Measurements from ENCODE around the gene TBCD. TPM values are rescaled to one million over a fixed set of nuclear protein-coding genes. Genes with fewer than 3 reads are reported as not detected.

The TBCD gene
- polyA plus RNA-seq, 4 donors = 63.9 to 73.8 (median 69.0) TPM

- no peak for DNase-seq (ENCODE audit: low read depth in 4 of 4, low spot score in 3 of 4)
These were observed 179.2 kb downstream of the TBCD start for GRCh38 chr17:82930924-82931698.

GRCh38 chr17:82931699-82932517 is 180.0 kb downstream of the TBCD start:
- no peak for DNase-seq (ENCODE audit: low read depth in 4 of 4, low spot score in 3 of 4)

DNA sequence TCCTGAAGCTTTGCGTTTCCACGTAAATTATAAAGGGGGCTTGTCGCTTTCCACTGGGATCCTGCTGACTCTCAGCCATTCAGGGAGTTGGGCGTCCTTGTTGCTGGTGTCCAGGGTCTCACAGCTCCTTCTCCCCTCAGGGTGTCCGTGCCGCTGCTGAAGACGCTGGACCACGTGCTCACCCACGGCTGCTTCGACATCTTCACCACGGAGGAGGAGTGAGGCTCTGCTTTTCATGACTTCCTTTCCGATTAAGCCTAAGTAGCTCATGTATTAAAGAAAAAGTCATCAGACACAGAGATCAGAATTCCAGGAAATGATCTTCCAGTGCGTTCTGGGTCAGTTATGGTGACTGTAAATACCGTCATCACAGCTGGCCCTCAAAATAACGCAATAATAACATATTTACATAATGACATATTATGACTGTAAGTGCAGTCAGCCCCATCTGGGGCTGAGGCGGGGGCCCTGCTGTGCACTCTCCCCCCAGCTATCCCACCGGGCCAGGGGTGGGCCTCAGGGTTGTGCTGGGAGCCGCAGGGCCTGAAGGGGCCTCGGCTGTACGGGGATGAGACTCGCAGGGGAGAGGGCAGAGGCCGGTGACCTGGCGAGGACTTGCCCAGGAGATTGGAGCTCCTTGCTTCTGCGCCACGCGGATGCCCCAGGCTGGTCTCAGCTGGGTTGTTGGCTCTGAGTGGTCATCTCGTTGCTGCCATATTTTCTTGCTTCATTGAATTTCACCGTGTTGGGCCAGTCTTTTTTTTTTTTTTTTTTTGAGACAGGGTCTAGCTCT is 180.8 kb downstream of the TBCD start:
- DNase-seq (ENCODE audit: low read depth in 4 of 4, low spot score in 3 of 4) = no peak

- DNase-seq (ENCODE audit: low read depth in 4 of 4, low spot score in 3 of 4) = no peak
These were observed 182.0 kb downstream of the TBCD start for GRCh38 chr17:82933911-82934310.

DNA sequence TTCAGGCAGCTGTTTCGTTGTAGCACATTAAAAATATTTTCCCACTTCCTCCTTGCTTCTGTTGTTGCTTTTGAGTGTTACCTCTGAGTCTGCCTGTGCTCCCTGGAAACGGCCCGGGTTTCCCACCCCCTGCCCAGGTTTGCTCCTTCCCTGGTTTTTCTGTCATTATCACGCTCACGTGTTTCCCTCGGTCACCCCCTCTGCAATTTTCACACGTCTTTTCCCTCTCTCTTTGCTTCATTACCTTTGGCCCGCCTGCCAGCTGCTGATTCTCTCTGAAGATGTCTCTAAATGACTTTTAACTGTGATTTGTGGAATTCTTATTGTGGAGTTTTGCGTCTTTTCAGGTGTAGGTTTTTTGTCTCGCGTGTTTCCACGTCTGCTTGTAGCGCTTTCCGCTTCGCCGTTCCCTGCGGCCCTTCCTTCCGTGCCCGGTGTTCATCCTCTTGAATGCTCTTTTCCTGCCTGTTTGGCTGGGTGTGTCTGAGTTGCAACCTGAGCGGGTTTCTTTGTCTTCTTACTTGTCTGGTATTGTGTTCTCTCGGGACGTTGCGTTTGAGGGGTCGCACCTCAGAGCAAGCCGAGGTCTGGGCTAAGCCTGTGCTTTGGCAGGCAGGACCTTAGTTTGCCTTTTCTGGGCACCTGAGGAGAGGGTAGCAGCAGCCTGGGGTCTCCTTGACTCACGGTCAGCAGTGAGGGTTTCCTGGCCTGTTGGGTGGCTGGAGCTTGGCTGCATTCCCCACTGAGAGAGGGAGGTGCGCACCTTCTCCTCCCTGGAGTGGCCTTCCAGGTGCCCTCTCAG is 184.3 kb downstream of the TBCD start:
- no peak for DNase-seq (ENCODE audit: low read depth in 4 of 4, low spot score in 3 of 4)

- no peak for DNase-seq (ENCODE audit: low read depth in 4 of 4, low spot score in 3 of 4)
These were observed 184.9 kb downstream of the TBCD start for GRCh38 chr17:82936768-82937171.

DNA sequence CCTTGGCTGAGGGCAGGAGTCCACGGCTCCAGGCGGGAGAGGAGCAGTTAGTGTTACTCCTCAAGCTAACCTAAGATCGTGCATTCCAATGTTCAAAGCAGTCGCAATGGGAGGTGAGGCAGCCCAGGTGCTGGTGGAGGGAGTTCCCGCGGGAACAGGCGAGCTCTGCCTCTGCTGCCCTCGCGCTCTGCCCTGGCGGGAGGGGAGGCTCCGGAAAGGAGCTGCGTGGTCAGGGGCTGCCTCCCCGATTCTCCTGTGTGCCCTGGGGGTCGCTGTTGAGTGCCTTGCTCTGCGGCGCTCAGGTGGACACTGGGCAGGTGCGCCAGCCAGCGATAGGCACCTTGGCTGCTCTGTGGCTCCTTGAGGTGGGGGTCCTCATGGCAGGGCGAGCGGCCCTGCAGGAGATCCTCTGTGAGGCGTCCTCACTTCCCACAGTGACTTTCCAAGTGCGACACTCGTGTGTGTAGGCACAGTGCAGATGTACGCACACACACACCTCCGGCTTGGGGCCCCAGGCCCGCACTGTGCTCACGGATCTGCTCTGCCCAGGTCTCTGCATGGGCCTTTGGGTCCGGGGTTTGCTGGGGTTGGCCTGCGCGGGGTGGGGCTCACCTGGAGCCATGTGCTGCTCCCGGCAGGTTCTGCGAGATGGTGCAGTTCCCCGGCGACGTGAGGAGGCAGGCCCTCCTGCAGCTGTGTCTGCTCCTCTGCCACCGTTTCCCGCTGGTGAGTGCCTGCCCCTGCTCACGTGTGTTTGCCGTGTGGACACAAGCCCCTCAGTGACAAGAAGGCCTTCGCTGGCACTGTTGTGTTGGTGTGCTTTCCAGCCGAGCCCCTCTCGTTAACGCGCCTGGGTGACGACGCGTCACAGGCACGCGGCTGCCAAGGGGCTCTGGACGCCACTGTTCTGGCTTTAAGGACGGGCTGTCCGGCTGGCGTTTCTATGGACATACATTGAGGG is 185.8 kb downstream of the TBCD start:
- DNase-seq (ENCODE audit: low read depth in 4 of 4, low spot score in 3 of 4) = peak in 1 of 4 donors; percentile 23

DNA sequence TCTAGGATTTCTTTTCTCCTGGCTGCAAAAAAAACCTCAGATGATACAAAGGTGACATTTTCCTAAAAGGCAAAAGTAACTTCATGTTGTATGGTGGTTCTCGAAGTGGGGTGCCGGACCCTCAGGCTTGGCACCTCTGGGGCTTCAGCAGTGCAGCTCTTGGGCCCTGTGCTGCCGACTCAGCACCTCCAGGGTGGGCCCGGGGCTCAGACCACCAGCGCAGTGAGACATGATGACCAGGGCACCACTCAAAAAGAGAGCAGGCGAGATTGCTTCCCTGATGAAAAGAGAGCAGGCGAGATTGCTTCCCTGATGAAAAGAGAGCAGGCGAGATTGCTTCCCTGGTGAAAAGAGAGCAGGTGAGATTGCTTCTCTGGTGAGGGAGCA is 186.6 kb downstream of the TBCD start:
- no peak for DNase-seq (ENCODE audit: low read depth in 4 of 4, low spot score in 3 of 4)

DNA sequence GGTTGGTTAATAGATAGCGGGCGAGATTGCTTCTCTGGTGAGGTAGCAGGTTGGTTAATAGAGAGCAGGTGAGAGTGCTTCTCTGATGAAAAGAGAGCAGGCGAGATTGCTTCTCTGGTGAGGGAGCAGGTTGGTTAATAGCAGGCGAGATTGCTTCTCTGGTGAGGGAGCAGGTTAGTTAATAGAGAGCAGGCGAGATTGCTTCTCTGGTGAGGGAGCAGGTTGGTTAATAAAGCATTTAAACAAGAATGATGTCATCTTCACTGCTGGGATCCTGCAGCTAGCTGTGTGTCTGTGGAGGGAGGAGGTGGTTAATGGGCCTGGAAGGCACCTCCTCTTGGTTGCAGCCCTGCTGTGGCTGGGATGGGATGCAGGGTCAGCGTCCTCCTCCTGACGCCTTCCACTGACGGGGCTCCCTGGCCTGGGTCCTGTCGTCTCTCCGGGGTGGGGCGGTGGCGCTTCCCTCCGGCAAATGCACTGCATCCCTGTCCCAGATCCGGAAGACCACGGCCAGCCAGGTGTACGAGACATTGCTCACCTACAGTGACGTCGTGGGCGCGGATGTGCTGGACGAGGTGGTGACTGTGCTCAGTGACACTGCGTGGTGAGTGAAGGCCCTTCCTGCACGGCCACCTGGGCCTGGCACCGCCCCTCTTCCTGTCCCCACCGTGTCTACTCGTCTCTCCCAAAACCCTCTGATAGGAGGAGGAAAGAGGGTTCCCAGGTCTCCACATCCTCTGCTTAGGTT is 187.2 kb downstream of the TBCD start:
- no peak for DNase-seq (ENCODE audit: low read depth in 4 of 4, low spot score in 3 of 4)

DNA sequence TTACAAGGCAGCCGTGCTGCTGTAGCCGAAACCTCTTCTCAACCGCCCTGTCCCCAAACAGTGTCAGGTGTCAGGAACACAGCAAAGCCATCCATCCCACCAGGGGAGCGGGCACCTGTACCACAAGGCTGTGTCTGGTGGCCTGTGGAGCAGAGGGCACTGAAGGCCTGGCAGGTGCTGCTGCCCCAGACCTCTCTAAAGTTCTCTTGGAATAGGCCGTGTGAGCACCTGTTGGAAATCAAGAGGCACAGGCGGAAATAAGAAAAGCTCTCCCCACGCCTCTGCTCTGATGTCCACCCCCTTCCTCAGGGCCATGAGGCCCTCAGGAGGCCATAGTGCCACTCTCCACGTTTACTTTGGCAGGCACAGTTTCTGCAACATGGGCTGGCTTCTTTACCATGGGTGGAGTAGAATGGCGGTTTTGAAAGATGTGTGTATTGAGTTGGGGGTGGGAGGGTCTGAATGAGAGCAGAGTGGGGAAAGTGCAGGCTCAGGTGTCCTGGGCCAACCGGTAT is 187.8 kb downstream of the TBCD start:
- no peak for DNase-seq (ENCODE audit: low read depth in 4 of 4, low spot score in 3 of 4)

DNA sequence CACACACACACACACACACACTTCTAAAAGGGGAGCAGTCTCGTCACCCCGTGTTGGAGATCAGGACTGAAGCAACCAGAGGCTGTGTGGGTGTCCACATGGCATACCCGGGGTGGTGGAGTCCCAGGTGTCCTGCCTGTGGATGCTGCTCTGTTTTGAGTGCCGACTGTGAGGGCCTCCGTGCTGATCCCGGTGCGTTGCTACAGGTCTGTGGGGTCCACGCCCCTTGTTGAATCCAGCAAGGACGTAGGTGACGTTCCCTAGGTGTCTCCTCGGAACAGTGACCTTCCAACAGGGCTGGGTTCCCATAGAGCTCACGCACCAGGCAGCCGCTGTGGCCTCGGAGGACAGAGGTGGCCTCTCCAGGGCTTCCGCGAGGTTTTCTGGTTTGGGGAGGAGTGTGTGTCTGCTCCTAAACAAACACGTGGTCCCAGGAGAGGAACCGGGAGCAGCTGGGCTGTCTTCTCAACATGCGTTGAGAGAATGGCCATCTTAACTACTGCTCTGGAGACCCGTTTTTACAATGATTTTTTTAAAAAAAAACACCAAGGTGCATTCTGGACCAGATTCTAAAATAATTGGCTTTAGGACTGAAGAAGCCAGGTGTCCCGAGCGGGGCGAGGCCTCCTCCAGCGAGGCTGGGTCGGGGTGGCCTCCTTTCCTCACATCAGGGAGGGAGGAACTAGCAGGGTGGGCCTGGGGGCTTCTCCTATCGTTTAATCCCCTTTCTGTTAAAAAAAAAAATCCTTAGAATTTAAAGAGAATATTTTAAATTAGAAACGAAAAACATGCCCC is 188.6 kb downstream of the TBCD start:
- no peak for DNase-seq (ENCODE audit: low read depth in 4 of 4, low spot score in 3 of 4)

- DNase-seq (ENCODE audit: low read depth in 4 of 4, low spot score in 3 of 4) = no peak
These were observed 189.4 kb downstream of the TBCD start for GRCh38 chr17:82941021-82942001.

DNA sequence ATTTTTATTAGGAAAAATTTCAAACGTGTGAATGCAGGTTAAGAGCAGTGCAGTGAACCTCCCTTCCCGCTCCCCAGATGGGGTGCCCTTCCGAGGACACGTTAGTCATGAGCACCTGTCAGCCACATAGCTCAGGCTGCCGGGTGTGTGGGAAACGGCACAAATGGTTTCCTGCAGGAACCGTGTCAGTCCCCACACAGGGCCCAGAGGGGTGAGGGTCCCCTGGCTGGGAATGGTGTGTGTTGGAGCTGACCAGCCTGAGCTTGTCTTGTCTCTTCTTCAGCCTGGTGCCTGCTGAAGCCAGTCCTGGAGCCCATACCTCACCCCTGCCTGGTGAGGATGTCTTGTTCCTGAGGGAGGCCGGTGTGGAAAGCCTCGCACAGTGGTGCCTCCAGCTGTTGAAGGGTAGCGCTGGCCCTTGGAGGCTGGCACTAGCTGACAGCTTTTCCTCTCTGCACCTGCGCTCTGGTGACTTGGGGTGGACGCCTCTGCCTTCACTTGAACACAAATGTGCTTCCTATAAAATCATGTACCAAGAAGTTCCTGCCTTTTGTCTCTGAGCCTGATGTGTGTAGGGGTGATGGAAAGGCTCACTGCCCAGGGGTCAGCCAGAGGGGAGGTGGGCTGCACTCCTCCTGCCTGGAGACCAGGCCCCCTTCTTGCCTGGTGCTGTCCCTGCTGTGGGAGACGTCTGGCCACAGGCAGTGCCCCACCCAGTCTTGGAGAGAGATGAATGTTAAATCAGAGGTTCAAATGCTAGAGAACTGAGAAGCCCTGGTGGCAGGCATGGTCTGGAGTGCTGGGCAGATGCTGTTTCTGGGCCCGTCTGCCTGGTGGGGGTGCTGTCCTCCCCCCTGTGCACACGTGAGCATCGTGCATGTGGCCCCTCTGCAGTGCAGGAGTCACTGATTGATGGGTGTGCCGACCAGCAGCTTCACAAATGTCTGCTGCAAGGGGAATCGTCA is 190.6 kb downstream of the TBCD start:
- no peak for DNase-seq (ENCODE audit: low read depth in 4 of 4, low spot score in 3 of 4)

GRCh38 chr17:82943339-82943738 is 191.5 kb downstream of the TBCD start:
- no peak for DNase-seq (ENCODE audit: low read depth in 4 of 4, low spot score in 3 of 4)

GRCh38 chr17:82943751-82944150 is 191.9 kb downstream of the TBCD start:
- no peak for DNase-seq (ENCODE audit: low read depth in 4 of 4, low spot score in 3 of 4)

Measured in right renal pelvis (tissue), 4 donors.